SK-N-MC (cell line): Measurements from ENCODE around the gene RBBP5.

Source experiments
- DNase-seq: peaks from one replicate; pipeline ENCODE4 v3.0.0-alpha.2; 2011; ENCODE audit warnings: low read depth, low spot score
- H3K27ac ChIP-seq: fragments of 200-600 bp; sonication (generic); 2 replicates; pipeline ENCODE4 v1.5.1; 2016; ENCODE audit warnings: mixed run types
- H3K36me3 ChIP-seq: fragments of 200-600 bp; sonication (generic); 2 replicates; pipeline ENCODE4 v1.6.1; 2017; ENCODE audit warnings: antibody characterized with exemption, low read length, mixed read lengths; ENCODE audit not compliant: insufficient read depth
- H3K4me3 ChIP-seq: fragments of 200-600 bp; sonication (generic); 2 replicates; pipeline ENCODE4 v1.5.1; 2016
- H3K9ac ChIP-seq: fragments of 200-600 bp; sonication (generic); 2 replicates; pipeline ENCODE4 v1.8.0; 2017; ENCODE audit warnings: mixed run types, mixed read lengths; ENCODE audit not compliant: insufficient read length
- H3K9me3 ChIP-seq: fragments of 200-600 bp; sonication (generic); 2 replicates; pipeline ENCODE4 v1.6.1; 2017; ENCODE audit warnings: low read depth, mild to moderate bottlenecking, antibody characterized with exemption, low read length, moderate library complexity, mixed read lengths
- EZH2 ChIP-seq: fragments of 200-600 bp; sonication (generic); IDR thresholded peaks from one replicate; pipeline ENCODE4 v1.6.1; 2017; ENCODE audit warnings: antibody characterized with exemption
- FOXP2 ChIP-seq: optimal IDR thresholded peaks from 2 replicates; pipeline ENCODE3; 2011; ENCODE audit warnings: mild to moderate bottlenecking, moderate library complexity; ENCODE audit not compliant: insufficient read depth; ENCODE audit errors: extremely low read length, control extremely low read depth
- POLR2AphosphoS5 ChIP-seq: IDR thresholded peaks from 2 replicates; pipeline ENCODE4 v1.6.1; 2012; ENCODE audit warnings: mild to moderate bottlenecking, low read depth, low read length, borderline replicate concordance

The RBBP5 gene

GRCh38 chr1:205047764-205048231 lies 74.0 kb downstream of the RBBP5 start:
- no peak overlapping the region for H3K4me3 ChIP-seq
- TF ChIP-seq FOXP2: no peak
- TF ChIP-seq EZH2: no peak
- H3K36me3 ChIP-seq: no peaks in the 10 kb centered on the region
- no peaks in the 10 kb centered on the region for H3K9me3 ChIP-seq
- no peak overlapping the region for H3K27ac ChIP-seq
- no peak for DNase-seq
- H3K9ac ChIP-seq: no peak overlapping the region

- Histone ChIP-seq H3K4me3 (no peak overlapping the region), H3K9ac (no peak overlapping the region), H3K36me3 (no peaks in the 10 kb centered on the region), H3K27ac (no peak overlapping the region), H3K9me3 (no peaks in the 10 kb centered on the region)
- DNase-seq: no peak
- TF ChIP-seq EZH2: no peak
Measured at GRCh38 chr1:205046870-205047269, 74.9 kb downstream of the RBBP5 start.

GRCh38 chr1:205045146-205045545 lies 76.6 kb downstream of the RBBP5 start:
- no peak for DNase-seq
- TF ChIP-seq POLR2AphosphoS5: no peak
- TF ChIP-seq FOXP2: no peak
- no peak for TF ChIP-seq EZH2

GRCh38 chr1:205044741-205045140 lies 77.0 kb downstream of the RBBP5 start:
- DNase-seq: no peak
- Histone ChIP-seq H3K27ac (no peak overlapping the region), H3K9me3 (no peaks in the 10 kb centered on the region), H3K9ac (no peak overlapping the region), H3K4me3 (no peak overlapping the region), H3K36me3 (no peaks in the 10 kb centered on the region)
- no peak for TF ChIP-seq FOXP2
- no peak for TF ChIP-seq EZH2
- TF ChIP-seq POLR2AphosphoS5: no peak

More at GRCh38 chr1:205045146-205045545, 76.6 kb downstream of the RBBP5 start:
- Histone ChIP-seq H3K27ac (no peak overlapping the region), H3K36me3 (no peaks in the 10 kb centered on the region), H3K9ac (no peak overlapping the region), H3K9me3 (no peaks in the 10 kb centered on the region), H3K4me3 (no peak overlapping the region)

- H3K36me3 ChIP-seq: no peaks in the 10 kb centered on the region
- H3K9ac ChIP-seq: no peak overlapping the region
- no peak overlapping the region for H3K27ac ChIP-seq
- TF ChIP-seq FOXP2 (no peak), EZH2 (no peak), POLR2AphosphoS5 (no peak)
- no peak overlapping the region for H3K4me3 ChIP-seq
- H3K9me3 ChIP-seq: no peaks in the 10 kb centered on the region
- no peak for DNase-seq
Measured at GRCh38 chr1:205043866-205044265, 77.9 kb downstream of the RBBP5 start.

GRCh38 chr1:205042911-205043806 lies 78.6 kb downstream of the RBBP5 start, which contains the start of gene CNTN2:
TSS of gene CNTN2 (plus strand) at chr1:205043212. CDS start at chr1:205053186, 9,974 bp downstream.
- TF ChIP-seq EZH2: no peak
- TF ChIP-seq FOXP2: no peak
- no peak for TF ChIP-seq POLR2AphosphoS5
- DNase-seq: no peak
- no peak within 1 kb of the TSS for H3K27ac ChIP-seq
- no peaks in the 10 kb centered on the region for H3K9me3 ChIP-seq
- H3K4me3 ChIP-seq: no peak within 1 kb of the TSS
- H3K36me3 ChIP-seq: no peaks in the 10 kb centered on the region
- H3K9ac ChIP-seq: no peak within 1 kb of the TSS

GRCh38 chr1:205041998-205042910 lies 79.5 kb downstream of the RBBP5 start:
- no peaks in the 10 kb centered on the region for H3K9me3 ChIP-seq
- no peak overlapping the region for H3K9ac ChIP-seq
- no peak for TF ChIP-seq POLR2AphosphoS5
- no peak for TF ChIP-seq EZH2
- no peak for TF ChIP-seq FOXP2
- no peak for DNase-seq
- no peak overlapping the region for H3K4me3 ChIP-seq
- H3K36me3 ChIP-seq: no peaks in the 10 kb centered on the region
- H3K27ac ChIP-seq: no peak overlapping the region

GRCh38 chr1:205041001-205041715 lies 80.6 kb downstream of the RBBP5 start:
- Histone ChIP-seq H3K36me3 (no peaks in the 10 kb centered on the region), H3K4me3 (no peak overlapping the region), H3K27ac (no peak overlapping the region), H3K9me3 (no peaks in the 10 kb centered on the region), H3K9ac (no peak overlapping the region)
- DNase-seq: no peak
- no peak for TF ChIP-seq FOXP2
- no peak for TF ChIP-seq EZH2
- TF ChIP-seq POLR2AphosphoS5: no peak
